ENCODE measurements around the gene DNAH17.
A peak's percentile ranks its signal among the peaks of the same experiment; 100 is the strongest.

DNAH17 gene

GRCh38 chr17:78408476-78409050, 168.6 kb downstream of the DNAH17 start:
- no peak for DNase-seq

GRCh38 chr17:78407387-78408000, 169.7 kb downstream of the DNAH17 start:
- no peak for DNase-seq

DNA sequence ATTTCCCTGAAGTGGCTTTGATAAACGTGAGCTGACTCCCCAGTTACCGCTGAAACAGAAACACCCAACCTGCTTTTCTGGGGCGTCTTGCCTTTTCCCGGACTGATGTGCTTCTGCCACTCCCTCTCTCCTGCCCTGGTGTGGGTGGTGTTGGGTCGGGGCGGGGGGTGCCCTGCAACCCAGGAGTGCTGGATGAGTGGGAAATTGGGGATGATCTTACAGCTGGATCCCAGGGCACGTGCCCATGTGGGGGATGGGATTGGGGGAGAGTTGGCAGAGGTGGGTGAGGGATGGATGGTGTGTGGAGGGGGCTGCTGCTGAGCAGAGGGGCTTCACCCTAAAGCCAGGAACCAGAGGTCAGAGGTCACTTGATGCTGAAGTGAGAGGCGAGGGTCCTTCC, 170.3 kb downstream of the DNAH17 start:
- no peak for DNase-seq

GRCh38 chr17:78406396-78406795, 170.8 kb downstream of the DNAH17 start:
- no peak for DNase-seq

DNA sequence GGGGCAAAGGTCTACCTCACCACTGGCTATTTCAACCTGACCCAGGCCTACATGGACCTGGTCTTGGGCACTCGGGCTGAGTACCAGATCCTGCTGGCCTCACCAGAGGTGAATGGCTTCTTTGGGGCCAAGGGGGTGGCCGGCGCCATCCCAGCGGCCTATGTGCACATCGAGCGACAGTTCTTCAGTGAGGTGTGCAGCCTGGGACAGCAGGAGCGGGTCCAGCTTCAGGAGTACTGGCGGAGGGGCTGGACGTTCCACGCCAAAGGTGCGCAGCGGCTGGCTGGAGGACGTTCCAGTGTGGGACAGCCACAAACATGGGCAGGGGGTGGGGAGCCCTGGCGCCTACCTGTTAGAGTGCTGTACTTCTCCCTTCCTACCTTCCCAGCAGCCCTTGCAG, 173.4 kb downstream of the DNAH17 start:
- no peak for DNase-seq

DNA sequence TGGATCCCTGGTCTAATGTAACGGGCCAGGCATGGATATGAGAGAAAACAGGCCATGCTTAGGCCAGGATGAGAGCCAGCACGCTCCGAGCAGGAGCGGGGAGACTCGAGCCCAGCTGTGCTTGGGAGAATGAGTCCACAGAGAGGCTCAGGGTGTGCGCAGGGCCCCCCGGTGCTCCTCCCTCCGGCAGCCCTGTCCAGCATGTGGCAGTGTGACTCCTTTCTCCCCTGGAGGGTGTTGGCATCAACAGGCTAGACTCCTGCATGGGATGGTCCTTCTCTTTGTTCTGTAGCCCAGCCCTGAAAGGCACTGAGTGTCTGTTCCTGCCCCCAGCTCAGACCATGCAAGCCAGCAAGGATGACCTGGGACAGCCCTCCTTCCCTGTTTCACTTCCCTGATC, 175.3 kb downstream of the DNAH17 start:
- no peak for DNase-seq

GRCh38 chr17:78401246-78401645, 175.9 kb downstream of the DNAH17 start:
- no peak for DNase-seq

DNA sequence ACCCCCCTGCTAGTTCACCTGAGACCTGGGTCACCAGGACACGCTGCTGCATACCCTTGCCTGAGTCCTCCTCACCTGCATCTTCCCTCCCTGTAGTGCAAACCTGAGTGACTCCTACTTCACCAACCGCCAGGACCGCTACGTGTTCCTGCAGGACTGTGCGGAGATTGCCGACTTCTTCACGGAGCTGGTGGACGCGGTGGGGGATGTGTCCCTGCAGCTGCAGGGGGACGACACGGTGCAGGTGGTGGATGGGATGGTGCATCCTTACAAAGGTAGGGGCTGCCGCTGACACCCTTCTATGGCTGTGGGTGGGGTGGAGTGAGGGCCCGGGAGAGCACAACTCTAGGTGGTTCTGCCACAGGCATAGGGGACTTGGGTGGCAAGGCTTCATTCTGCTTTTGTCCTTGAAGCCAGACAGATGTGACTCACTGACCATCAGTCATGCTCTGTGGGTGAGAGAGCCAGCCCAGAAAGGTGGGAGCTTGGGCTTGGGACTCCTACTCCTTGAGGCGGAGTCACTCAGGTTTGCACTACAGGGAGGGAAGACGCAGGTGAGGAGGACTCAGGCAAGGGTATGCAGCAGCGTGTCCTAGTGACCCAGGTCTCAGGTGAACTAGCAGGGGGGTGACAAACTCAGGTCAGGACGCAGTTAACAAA, 176.5 kb downstream of the DNAH17 start:
- DNase-seq = no peak

- no peak for DNase-seq
Observed at GRCh38 chr17:78399693-78400144, 177.5 kb downstream of the DNAH17 start.

DNA sequence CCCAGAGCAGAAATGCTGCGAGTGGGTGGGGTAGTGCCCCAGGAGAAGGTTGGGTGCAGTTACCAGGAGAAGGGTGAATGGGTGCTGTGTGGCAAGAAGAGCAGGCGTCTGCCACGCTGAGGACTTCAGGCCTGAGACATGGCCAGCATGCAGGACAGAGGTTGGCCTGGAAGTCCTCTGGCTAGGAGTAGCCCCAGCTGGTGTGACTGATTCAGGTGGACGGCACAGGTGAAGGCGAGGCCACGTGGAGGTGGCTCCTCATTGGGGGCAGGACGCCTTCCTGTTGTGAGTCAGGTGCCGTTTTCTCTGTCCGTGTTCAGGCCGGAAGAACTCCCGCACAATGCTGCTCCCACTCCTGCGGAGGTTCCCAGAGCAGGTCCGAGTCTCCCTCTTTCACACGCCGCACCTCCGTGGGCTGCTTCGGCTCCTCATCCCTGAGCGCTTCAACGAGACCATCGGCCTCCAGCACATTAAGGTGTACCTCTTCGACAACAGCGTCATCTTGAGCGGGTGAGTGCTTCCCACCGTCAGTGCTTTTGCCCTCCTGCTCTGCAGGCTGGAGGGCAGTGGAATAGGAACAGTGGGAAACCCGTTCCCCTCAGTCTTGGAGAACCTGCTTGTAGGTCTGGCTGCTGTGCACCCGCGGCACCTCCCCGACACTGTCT, 178.0 kb downstream of the DNAH17 start:
- no peak for DNase-seq

DNA sequence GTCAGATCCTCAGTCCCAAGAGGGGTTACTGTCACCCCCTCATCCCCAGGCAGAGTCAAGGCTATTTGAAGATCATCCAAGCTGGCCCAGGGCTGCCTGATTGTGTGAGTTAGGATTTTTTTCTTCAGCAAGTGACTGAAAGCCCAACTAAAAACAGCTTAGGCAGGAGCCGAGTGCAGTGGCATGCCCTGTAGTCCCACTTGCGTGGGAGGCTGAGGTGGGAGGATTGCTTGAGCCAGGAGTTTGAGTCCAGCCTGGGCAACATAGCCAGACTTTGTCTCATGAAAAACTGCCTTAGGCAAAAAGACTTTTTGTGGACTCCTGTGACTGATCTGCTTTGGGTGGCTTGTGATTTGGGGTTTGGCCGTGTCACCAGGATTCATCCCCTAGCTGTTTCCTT, 178.8 kb downstream of the DNAH17 start:
- no peak for DNase-seq

- no peak for DNase-seq
Observed at GRCh38 chr17:78397681-78398101, 179.5 kb downstream of the DNAH17 start.

DNA sequence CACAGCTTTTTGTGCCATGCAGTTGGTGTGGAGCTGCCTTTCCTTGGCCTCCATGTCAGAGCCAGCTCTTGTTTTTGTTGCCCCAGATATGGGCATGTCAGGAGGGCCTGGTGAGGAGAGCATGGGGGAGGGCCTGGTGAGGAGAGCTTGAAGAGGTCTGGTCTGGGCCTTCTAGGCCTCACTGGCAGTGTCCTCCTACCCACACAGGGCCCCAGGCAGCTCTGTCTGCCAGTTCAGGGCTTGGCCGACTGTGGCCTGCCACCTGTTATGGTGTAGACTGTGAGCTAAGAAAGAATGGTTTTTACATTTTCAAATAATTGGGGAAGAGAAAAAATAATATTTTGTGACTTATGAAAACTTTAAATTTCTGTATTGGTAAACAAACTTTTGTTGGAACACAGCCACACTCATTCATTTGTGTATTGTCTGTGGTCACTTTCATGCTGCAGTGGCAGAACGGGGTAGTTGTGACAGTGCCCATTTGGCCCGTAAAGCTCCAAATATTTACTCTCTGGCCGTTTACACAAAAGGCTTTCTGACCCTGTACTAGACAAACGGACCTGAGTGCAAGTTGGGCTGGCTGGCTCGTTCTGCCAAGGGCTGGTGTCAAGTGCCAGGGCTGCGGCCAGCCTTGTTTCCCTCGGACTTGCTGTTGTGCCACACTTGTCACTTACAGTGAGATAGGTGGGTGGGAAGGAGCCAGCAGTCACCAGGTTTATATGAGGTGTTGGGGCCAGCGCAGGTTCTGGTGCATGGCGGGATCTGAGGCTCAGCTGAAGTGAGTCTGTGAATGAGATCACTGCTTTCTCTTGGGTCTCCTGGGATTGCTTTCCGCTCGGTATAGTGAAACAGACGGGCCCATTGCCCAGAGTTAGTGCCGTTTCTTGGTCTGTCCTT, 180.5 kb downstream of the DNAH17 start:
- DNase-seq = no peak

DNA sequence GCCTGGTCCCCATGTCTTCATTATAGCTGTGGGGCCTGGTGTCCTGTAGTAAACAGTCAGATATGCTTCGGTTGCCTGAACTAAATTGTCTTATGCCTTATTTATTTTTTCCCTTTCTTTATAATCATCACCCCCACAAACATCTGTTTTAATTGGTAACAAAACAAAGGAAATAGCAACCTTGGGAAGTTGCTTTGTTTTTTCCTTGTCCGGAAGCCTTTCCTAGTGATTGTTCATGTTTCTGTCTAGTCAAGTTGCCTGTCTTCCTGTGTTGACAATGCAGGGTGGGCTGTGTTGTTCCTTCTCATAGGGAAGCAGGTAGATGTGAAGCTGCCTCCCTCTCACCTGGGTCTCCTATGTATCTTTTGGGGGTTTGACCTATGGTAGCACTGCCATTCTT, 182.0 kb downstream of the DNAH17 start:
- no peak for DNase-seq

DNA sequence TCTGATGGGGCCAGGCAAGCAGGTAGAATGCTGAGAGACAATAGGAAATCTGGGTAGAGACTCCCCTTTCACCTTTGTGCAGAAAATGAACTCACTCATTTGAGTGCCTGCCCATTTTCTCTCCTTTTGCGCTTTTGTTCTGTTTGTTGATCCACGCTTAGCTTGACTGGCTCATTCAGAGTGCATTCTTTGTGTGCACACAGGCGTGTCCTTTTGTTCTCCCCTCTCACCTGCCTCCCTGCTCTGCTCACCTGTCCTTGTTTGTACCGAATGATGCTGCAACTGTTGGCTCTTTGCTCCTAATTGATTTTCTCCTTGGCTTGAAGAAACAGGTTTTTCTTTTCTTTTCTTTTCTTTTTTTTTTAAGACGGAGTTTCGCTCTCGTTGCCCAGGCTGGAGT, 183.0 kb downstream of the DNAH17 start:
- peak; percentile 16 for DNase-seq

DNA sequence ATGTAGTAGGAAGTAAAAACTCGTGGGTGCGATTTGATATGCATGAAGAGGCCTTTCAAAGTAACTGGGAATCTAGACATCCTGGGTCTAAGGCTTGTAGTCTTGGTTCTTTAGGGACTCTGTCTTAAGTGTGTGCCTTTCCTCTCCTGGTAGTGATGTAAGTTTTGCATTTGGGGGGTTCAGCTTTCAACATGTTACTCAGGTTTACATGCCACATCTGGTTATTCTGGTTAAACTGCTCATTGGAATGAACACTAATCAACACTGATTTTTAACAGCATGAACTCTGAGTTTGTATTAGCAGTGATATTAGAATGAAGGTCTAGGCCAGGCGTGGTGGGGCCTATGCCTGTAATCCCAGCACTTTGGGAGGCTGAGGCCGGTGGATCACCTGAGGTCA, 183.6 kb downstream of the DNAH17 start:
- DNase-seq = no peak

GRCh38 chr17:78392295-78392694, 184.9 kb downstream of the DNAH17 start:
- no peak for DNase-seq

DNA sequence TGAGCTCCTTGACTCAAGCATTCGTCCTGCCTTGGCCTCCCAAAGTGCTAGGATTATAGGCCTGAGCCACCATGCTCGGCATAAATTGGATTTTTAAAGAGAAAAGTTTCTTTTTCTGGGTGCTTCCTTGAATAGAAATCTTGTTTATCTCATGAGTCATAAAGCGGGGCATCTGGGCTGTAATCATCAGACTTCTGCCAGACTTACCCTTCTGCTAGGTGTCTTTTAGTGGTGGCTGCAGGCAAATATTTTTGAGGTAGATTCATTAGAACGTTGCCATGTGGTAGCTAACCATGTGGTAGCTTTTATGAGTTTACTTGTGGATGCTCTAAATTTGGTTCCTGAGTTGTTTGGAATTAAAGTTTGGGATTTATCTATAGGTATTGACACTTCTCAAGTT, 185.4 kb downstream of the DNAH17 start:
- DNase-seq = no peak

DNA sequence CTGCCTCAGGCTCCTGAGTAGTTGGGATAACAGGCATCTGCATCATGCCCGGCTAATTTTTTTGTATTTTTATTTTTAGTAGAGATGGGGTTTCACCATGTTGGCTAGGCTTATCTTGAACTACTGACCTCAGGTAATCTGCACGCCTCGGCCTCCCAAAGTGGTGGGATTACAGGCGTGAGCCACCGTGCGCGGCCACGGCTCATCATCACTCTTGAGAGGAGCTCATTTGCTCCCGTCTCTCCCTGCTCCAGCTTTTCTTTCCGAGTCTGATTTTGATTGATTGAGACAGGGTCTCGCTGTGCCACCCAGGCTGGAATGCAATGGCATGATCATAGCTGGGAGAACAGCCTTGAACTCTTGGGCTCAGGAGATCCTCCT, 186.2 kb downstream of the DNAH17 start:
- DNase-seq = no peak

DNA sequence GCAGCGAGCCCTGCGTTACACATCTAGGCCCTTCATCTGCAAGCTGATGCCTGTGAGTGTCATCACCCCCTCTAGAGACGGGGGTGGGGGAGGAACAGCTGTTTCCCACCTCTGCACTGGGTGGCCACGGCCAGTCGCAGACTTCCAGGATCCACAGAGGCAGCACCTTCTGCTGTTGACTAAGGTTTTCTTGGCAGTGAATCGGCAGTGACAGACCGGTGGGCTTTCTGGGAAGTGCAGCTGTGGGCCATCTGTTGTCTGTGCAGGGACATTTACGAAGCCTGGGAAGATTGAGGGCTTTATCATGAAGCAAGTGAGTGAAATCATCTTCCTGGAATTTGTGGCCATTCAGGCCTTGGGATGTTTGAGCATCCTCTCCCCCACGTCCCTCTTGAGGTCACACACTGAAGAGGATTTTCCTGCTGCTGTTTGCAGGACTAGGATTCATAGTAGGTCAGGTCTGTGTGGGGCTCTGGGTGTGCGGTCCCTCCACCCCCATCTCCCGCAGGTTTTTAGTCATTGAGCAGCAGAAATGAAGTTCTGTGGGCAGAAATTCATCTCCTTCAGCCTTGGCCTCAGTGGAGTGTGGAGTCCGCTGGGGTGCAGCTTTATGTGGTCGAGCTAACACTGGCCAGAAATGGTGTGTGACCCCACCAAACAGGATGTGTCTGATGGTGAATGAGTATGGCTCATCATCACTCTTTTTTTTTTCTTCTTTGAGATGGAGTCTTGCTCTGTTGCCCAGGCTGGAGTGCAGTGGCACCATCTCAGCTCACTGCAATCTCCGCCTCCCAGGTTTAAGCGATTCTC, 186.8 kb downstream of the DNAH17 start:
- DNase-seq = no peak

- DNase-seq = no peak
Observed at GRCh38 chr17:78387977-78388941, 188.9 kb downstream of the DNAH17 start.
